Suprapubic skin (tissue), 4 donors: ENCODE data around the gene CACNG3.

Experiments
- EP300 ChIP-seq: sonication (generic); formaldehyde crosslinking; IDR thresholded peaks from one replicate; pipeline ENCODE4 v1.6.1; 2017; ENCODE audit warnings: antibody characterized with exemption
- POLR2A ChIP-seq, 2 donors: fragments of 450-650 bp; IDR thresholded peaks; one replicate each; pipeline ENCODE4 v1.6.1; 2017; ENCODE audit warnings: antibody characterized with exemption in 2 of 2, mild to moderate bottlenecking in 2 of 2, moderate library complexity in 2 of 2
- POLR2AphosphoS5 ChIP-seq, 3 donors: sonication (generic); formaldehyde crosslinking; IDR thresholded peaks; one replicate each; pipeline ENCODE4 v1.6.1; 2017; ENCODE audit warnings: antibody characterized with exemption in 3 of 3
- TF ChIP-seq, protein P1 (sequence below), 2 donors: fragments of 200-600 bp in 1 of 2; fragments of 450-650 bp in 1 of 2; sonication (generic) in 1 of 2; IDR thresholded peaks; one replicate each; pipeline ENCODE4 v1.5.1; 2016 to 2019; ENCODE audit warnings: antibody characterized with exemption in 2 of 2, mild to moderate bottlenecking in 1 of 2, moderate library complexity in 1 of 2

DNA sequence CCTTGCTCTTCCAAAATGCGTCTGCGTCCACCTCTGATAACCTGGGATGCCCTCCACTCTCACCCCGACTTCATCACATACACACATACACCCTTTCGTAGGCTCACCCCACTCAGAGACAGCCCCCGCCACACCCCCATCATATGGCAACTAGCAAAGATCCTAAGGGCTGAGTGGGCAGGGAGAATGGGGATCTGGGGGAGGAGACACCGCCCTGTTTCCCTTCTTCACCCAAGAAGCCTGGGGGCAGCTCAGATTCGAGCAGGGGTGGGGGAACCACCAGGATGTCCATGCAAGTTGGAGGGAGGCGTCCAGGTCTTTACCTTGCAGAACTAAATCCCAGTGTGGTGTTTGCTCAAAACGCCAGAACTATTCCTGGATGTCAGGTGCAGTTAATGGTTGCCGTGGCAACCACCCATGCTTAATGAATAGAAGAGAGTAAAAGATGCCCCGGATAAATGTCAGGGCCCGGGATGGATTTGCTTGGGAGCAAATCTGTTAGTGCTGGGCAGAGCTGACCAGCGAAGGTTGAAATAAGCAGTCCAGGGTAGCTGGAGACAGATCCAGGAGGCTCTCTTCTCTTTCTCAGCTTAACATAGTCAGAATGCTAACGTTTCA lies 72.8 kb downstream of the CACNG3 start:
- TF ChIP-seq, protein P1, sequence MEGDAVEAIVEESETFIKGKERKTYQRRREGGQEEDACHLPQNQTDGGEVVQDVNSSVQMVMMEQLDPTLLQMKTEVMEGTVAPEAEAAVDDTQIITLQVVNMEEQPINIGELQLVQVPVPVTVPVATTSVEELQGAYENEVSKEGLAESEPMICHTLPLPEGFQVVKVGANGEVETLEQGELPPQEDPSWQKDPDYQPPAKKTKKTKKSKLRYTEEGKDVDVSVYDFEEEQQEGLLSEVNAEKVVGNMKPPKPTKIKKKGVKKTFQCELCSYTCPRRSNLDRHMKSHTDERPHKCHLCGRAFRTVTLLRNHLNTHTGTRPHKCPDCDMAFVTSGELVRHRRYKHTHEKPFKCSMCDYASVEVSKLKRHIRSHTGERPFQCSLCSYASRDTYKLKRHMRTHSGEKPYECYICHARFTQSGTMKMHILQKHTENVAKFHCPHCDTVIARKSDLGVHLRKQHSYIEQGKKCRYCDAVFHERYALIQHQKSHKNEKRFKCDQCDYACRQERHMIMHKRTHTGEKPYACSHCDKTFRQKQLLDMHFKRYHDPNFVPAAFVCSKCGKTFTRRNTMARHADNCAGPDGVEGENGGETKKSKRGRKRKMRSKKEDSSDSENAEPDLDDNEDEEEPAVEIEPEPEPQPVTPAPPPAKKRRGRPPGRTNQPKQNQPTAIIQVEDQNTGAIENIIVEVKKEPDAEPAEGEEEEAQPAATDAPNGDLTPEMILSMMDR (IDR thresholded peaks at IDR 0.05) = no peak
- TF ChIP-seq POLR2A (IDR thresholded peaks at IDR 0.05) = no peak
- no peak for TF ChIP-seq EP300
- TF ChIP-seq POLR2AphosphoS5 (IDR thresholded peaks at IDR 0.05) = no peak
